AG10803 (cell line): ENCODE results near the gene OR2S2.
"Not testable (repeated sequence)": the region's sequence is repeated elsewhere in the genome, so short reads cannot be mapped to it uniquely, and the experiment has no call there.

ENCODE experiments used
- DNase-seq: peaks from one replicate; pipeline ENCODE4 v3.0.0; 2010; ENCODE audit warnings: low read depth
- H3K4me3 ChIP-seq: 2 replicates; pipeline ENCODE4 v1.5.1; 2011; ENCODE audit warnings: mild to moderate bottlenecking, low read length, control low read depth
- CTCF ChIP-seq: conservative IDR thresholded peaks from 2 replicates; pipeline ENCODE4 v1.5.1; 2011; ENCODE audit warnings: mild to moderate bottlenecking, low read length, control low read depth, inconsistent platforms

The OR2S2 gene

GRCh38 chr9:35915681-35916294, 42.2 kb downstream of the OR2S2 start:
- no peak overlapping the region for H3K4me3 ChIP-seq
- no peak for TF ChIP-seq CTCF
- DNase-seq, result no peak

- no peak for TF ChIP-seq CTCF
- DNase-seq, result peak; percentile 31
Measured at GRCh38 chr9:35914301-35914807, 43.6 kb downstream of the OR2S2 start.

GRCh38 chr9:35913429-35913828, 44.5 kb downstream of the OR2S2 start:
- H3K4me3 ChIP-seq, DNase-seq: not testable (repeated sequence)

More at GRCh38 chr9:35914301-35914807, 43.6 kb downstream of the OR2S2 start:
- H3K4me3 ChIP-seq, result no peak overlapping the region

GRCh38 chr9:35912791-35913400, 45.1 kb downstream of the OR2S2 start:
- no peak for TF ChIP-seq CTCF
- no peak for DNase-seq
- H3K4me3 ChIP-seq, result no peak overlapping the region

GRCh38 chr9:35911690-35912089, 46.3 kb downstream of the OR2S2 start:
- TF ChIP-seq CTCF, result no peak

GRCh38 chr9:35910613-35911359, 47.2 kb downstream of the OR2S2 start:
- peak; percentile 66 for TF ChIP-seq CTCF
- peak; percentile 67 for DNase-seq
- H3K4me3 ChIP-seq, result no peak overlapping the region

More at GRCh38 chr9:35911690-35912089, 46.3 kb downstream of the OR2S2 start:
- no peak for DNase-seq
- no peak overlapping the region for H3K4me3 ChIP-seq

GRCh38 chr9:35909687-35910612, 48.0 kb downstream of the OR2S2 start:
- no peak for DNase-seq
- TF ChIP-seq CTCF, result no peak
- no peak overlapping the region for H3K4me3 ChIP-seq
